NCI-H2029 treated with DMSO at 0.1 percent for 48 hours (cell line): ENCODE data around the gene KIAA1328.

Experiments
- DNase-seq: peaks from one replicate; lab custom pipeline; 2025; lab: John Stamatoyannopoulos, UW

KIAA1328 gene

DNA sequence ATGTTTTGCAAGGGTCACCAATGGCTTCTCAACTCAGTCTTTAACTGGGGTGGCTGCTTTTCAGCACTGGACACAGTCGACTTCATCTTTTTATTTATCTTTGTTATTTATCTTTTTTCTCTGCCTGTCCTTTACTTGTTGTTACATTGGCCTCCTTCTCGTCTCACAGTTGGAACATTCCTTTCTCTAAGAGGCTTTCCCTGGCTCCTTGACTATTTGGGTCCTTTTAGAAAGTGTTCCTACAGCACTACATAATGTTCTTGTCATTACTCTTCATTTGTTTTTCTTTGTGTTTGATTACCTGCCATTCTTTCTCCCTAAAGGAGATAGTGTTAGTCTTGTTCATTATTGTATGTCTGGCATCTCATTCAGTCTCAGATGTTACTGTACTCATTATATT lies 122.0 kb downstream of the KIAA1328 start:
- no peak for DNase-seq

DNA sequence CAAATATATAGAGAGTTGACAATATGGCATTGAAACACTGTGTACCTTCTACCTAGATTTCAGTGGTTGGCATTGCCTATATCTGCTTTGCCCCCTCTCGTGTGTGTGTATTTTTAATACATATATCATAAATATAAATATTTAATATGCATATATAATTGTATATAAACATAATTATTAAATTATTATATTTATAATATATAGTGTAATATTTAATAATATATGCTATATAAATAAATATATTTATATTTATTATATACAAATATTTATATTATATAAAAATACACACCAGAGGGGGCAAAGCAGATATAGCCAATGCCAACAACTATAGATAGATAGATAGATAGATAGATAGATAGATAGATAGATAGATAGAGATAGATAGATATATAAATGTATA lies 124.1 kb downstream of the KIAA1328 start:
- DNase-seq = no peak

DNA sequence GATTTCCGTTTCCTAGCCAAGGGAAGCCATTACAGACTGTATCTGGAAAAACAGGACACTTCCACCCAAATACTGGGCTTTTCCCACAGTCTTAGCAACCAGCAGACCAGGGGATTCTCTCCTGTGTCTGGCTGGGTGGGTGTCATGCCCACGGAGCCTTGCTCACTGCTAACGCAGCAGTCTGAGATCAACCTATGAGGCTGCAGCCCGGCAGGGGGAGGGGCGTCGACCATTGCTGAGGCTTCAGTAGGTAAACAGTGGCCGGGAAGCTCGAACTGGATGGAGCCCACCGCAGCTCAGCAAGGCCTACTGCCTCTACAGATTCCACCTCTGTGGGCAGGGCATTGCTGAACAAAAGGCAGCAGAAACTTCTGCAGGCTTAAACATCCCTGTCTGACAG lies 131.1 kb downstream of the KIAA1328 start:
- DNase-seq = no peak

DNA sequence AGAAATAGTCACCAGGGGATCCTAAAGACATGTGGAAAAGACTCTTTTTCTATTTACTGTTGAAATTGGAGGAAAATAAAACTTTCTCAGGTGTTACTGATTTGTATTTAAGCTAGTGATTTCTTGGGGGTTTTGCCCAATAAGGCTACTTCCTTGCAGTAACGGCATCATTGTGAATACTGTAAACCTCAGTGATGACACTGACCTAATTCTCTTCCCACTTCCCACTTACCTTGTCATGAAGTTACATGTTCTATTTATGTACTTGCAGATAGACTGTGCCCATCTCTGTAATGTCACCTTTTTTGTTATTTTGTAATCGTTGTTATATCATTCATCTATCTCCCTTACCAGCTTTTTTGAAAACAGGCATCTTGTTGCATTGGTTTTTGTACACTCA lies 134.5 kb downstream of the KIAA1328 start:
- DNase-seq = no peak

DNA sequence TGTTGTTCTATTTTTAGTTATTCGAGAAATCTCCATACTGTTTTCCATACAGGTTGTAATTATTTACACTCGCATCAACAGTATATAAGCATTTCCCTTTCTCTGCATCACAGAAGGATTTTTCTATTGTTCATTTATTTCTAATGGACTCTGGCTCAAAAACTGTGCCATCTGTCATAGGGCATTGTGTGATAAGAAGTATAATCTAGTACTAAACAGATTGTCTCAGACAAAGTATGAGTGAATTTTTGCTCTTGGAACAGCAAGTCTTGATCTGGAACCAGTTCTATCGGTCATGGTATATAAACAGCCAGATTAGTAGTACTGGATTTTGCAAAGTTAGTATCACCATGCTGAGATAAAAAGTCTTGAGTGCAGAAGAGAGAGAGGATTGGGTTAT lies 145.8 kb downstream of the KIAA1328 start:
- no peak for DNase-seq

DNA sequence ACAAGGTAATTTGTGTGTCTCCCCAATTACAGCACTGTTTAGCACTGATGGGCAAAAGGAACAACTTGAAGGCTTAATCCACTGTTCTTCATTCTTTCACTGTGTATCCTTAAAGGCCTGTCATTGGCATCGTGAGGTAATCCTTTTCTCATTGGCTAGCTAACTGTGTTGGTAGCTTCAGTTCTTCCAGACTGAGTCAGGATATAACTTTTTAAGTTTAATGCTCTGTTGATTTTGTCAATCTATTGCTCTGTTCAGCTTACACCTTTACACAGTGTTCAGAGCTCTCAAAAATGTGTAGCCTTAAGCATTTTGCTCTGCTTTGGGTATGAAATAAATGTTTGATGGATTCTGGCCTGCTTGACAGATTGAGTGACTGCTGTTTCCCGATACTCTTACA lies 148.2 kb downstream of the KIAA1328 start:
- no peak for DNase-seq

DNA sequence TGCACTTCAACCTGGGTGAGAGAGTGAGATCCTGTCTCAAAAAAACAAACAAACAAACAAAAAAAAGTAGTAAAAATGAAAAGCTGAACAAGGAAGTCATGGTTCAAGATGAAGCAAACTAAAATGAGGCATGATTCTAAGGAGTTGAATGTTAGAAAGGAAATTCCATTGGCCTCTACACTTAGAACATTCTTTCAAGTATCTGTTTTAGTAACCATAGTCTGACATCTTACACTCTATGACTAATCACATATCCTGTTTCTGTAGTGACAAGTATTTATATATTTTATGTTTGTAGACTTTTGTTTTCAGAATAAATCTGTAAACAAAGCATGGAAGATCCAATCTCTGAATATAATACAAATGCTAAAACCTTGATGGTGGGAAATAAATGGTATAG lies 164.1 kb downstream of the KIAA1328 start:
- no peak for DNase-seq

DNA sequence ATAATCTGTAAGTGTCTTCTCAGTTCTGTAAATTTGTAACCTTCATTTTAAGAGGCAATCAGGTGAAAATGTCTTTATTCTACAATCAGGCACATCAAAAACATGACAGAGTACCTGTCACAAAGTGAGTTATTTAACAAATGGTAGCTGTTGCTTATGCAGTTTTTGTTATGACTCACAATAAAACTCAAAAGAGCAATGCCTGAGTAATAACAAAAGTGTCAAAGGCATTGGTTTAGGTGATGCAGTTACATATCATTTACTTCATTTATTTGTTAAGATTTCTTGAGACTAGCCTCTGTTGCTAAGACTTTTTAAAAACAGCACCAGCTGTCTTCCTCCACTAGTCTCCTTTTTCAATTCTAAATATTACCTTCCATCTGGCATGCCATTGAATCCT lies 177.8 kb downstream of the KIAA1328 start:
- no peak for DNase-seq

DNA sequence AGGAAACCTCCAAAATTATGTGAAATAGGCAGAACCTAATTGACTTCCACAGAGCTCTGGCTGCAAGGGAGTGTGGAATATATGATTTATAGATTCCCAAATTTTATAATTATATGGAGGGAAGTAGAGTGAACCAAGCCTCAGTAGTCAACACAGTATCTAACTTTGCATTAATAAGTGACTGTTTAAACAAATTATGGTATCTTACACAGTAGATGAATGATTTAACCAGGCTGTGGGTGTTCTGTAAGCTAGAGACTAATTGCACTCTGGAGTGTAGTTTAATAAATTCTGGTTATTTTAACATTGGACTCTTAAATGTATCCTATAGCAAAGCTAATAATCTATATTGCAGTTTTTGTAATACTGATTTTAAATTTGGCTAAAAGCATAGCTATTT lies 183.5 kb downstream of the KIAA1328 start:
- DNase-seq = no peak

DNA sequence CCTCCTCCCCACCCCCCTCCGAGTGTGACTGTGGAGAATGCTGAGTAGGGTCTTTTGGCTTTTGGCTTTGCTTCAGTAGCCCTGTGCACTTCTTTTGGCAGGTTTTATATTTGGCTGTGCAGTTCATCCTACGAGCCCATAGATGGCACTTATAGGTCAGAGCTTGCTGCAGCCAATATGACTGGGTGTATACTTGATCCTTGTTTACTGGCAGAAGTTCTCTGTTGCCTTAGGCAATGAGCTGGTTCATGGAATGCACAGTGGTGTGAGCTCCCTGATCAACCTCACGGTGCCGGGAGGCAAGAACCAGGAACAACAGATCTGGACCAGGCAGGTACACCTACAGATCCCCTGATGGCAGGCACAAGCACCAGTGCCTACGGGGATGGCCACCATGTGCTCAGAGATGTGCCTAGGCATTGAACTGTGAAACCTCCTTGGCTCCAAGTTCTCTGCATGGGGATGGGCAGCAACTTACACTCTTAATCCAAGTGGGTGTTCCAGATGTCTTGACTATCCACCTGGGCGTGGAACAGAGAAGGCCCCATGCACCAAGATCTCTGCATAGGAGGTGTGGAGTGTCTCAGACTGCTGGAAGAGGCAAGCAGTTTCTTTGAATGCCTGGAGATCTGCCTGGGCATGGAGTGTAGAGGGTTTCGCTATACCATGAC lies 190.4 kb downstream of the KIAA1328 start:
- peak; percentile 6 for DNase-seq

DNA sequence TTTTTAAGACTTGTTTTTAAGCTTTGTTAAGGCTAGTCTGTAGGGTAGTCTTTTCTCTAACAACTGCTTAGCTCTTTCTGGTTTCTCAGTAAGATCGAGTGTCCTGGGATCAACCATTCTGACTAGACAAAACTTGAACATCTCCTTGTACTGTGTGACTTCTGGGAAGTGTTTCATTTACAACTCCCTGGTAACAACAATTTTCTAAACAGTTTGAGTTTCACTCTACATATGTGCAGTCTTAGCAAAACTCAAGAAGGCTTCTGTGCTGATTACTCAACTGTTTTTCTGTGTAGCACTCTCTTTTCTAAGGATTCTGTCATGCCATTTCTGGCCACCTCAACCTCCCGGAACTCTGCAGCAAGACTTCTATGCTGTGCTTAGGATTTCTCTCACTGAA lies 204.5 kb downstream of the KIAA1328 start:
- no peak for DNase-seq

DNA sequence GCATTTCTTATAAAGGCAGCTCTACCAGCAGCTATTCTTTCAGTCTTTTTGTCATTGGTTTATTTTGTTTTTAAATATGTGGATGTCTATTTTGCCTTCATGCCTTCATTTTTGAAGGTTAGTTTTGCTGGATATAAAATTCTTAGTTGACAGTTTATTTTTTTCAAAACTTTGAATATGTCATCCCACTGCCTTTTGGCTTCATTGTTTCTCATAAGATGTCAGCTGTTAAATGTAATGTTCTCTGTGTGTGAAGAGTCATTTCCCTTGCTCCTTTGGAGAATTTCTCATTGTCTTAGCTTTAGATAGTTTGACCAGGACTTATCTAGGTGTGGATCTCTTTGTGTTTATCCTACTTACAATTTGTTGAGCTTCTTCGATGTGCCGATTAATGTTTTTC lies 213.5 kb downstream of the KIAA1328 start:
- DNase-seq = no peak

DNA sequence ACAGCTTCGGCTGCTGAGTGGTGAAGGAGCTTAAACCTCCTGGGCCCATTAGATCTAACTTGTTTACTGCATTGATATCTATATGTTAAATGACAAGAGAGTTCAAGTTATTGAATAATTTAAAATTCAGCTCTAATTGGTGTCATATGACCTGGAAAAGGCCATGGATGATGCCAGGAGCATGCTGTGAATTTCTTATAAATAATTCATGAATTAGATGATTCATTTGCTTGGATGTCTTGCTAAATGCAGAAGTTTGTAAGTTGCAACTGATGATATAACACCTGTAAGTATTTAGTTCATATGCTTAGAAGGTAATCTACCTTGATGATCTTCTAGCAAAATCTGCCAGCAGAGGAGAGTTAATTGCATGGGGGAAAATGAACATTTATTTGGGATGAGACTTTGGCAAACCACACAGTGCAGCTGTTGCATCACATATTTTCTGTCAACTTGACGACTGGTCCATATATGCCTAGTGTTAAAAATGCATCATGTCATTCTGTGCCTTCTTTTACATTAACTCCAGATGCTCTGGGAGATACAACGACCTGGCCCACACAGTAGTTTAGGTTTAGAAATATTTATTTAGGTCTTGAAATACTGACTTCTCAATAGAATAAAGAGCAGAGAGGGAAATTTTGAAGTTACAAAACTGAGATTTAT lies 226.3 kb downstream of the KIAA1328 start:
- DNase-seq = no peak

DNA sequence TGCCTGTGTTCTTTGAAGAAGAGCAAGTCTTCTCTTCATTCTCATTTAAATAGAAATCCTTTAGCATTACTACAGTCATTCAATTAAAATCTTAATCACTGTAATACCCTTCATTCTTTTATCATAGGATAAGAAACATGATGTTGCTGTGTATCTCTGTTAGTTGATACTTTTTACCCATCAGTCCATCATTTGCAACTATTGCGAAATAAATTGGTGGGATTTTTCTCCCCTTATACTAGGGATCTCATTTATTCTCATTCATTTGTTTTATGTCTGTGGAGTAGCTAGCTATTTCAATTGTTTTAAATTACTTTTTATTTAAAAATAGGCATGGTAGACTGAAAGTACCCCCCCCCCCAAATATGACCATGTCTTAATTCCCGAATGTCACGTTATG lies 235.3 kb downstream of the KIAA1328 start:
- no peak for DNase-seq

DNA sequence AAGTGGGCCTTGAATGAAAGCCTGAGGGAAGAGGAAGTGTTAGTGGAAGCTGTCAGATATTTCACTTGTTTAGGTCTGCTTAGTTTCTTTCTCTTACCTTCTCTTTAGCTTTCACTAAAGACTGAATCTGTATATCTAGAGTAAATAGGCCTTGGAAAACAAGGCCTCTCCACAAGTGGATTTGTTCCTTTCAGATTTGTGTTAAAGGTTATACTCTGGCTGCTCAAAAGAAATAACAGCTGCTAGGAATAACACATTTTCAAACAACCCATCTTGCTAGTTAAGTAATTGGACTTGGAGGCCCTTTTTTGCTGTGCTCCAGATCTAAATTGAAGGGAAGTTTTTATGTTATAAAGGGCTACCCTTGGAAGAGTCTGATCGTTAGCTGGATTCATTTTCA lies 236.3 kb downstream of the KIAA1328 start:
- DNase-seq = no peak

DNA sequence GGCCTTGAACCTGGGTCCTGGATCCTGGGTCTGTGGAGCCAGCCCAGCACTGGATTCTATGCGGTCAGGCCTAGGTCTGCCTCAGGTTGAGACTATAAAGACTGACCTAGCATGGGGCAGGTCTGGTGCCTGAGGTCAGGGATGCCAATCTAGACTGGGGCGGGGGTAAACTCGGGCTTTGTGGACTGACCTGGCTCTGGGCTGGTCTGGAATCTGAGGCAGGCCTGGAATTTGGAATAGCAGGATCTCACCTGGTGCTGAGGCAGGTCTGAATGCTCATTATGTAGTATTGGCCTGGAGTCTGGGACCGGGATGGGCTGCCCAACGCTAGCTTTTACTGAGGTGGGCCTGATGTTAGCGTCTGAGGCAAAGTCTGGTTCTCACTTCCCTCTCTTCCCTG lies 256.0 kb downstream of the KIAA1328 start:
- DNase-seq = no peak

DNA sequence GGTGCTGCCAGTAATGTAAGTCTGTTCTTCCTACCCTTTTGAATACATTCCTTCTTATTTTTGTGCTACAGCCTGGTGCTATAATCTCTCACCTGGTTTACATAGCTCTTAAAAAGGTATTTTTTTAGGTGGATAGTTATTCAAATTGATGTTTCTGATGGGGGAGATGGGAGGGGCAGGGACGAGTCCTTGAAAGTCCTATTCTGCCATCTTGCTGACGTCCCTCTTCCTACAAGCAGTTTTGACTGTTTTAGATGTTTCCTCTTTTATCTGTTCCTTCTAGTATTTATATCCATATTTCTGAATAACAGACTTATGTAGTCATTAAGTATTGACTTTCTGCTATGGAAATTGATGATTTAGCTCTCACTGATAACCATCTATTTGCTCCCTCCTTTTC lies 256.4 kb downstream of the KIAA1328 start:
- DNase-seq = no peak

DNA sequence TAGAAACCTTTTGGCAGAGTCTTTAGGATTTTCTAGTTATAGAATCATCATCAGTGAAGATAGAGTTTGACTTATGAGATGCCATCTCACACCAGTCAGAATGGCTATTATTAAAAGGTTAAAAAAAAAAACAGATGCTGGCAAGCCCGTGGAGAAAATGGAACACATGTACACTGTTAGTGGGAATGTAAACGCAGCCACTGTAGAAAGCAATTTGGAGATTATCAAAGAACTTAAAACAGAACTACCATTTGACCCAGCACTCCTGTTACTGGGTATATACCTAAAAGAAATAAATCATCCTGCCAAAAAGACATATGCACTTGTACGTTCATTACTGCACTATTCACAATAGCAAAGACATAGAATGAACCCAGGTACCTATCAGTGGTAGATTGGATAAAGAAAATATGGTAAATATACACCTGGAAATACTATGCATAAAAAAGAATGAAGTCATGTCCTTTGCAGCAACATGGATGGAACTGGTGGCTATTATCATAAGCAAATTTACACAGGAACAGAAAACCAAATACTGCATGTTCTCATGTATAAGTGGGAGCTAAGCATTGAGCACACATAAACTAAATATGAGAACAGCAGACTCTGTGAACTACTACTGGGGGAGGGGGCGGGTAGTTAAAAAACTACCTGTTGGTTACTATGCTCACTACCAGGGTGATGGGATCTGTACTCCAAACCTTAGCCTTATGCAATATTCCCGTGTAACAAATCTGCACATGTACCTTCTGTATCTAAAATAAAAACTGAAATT lies 279.0 kb downstream of the KIAA1328 start:
- DNase-seq = peak; percentile 21

DNA sequence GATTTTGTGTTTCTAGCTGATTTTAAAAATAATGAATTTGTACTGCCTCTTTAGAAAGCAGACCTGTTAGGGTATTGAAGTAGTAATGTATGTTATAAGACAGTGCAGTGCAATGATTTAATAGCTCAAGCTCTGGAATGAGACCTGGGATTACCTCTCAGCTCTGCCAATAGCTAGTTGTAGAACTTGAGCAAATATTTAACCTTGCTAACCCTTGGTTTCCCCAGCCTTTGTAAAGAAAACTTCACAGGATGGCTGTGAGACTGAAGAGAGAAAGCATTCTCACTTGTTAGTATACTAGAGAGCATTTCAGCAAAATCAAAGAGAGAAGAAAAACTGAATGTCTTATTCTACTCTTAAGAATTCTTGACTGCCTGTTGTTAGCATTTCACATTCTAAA lies 293.9 kb downstream of the KIAA1328 start:
- DNase-seq = no peak

DNA sequence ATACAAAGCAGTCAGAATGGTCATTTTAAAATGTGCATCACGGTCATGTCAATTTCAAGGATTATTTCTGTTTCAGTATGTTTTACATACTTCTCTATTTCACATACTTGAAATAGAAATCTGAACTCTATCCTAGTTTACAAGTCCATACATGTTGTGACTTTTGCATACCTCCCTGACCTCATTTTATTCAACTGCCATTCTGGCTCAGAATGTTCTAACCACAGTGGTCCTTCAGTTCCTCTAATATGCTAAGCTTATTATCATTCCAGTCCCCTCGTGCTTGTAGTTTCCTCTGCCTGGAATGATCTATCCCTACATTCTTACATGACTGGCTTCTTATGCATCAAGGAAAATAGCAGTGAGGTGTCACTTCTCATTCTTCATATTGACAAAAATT lies 295.6 kb downstream of the KIAA1328 start:
- DNase-seq = no peak

DNA sequence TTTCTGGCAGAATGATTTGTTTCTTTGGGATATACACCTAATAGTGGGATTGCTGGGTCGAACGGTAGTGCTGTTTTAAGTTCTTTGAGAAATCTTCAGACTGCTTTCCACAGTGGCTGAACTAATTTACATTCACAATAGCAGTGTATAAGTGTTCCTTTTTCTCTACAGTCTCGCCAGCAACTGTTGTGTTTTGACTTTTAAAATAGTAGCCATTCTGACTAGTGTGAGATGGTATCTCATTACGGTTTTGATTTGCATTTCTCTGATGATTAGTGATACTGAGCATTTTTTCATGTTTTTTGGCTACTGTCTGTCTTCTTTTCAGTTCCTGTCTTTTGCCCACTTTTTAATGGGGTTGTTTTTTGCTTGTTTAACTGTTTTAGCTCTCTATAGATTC lies 306.2 kb downstream of the KIAA1328 start:
- no peak for DNase-seq

DNA sequence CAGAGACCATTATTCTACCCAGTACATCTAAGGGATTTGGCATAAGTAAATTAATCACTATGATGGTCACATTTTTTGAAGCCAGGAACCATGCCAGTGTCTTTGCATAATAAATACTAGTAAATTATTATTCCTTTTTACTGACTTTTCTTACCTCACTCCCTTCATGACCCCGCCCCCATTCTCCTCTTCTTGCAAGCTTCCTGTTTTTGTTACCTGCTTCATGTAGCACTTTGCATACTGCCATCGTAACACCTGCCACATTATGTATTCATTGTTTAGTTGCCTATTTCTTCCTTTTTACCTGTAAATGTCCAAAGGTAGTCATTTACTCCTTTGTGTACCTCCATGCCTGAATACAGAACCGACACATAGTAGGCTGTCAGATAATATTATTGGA lies 309.5 kb downstream of the KIAA1328 start:
- no peak for DNase-seq

DNA sequence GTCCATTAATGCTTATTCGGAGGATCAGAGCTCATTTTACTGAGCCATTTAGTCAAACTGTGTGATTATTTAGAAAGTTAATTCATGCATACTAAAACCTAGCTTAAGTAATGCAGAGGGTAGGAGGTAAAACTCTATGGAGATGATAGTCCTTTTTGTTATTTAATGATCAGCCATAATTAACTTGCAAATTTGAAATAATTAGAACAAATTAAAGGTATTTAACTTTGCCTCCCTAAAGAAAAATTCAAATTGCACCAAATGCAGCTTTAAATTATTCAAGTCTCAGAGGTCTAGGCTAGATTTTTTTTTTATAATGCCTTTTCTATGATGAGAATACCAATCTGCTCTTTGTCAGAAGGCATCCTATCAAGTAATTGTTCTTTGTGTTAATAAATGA lies 310.9 kb downstream of the KIAA1328 start:
- DNase-seq = no peak
